DMS53 treated with DMSO at 0.1 percent for 48 hours (cell line): ENCODE measurements around the gene DAP3.
"Not testable (repeated sequence)": the region's sequence is repeated elsewhere in the genome, so short reads cannot be mapped to it uniquely, and the experiment has no call there.

Source experiments
- DNase-seq: peaks from one replicate; lab custom pipeline; 2025; ENCODE audit not compliant: unreplicated experiment; lab: John Stamatoyannopoulos, UW

Gene DAP3

GRCh38 chr1:155715777-155716176 is 26.9 kb downstream of the DAP3 start:
- no peak for DNase-seq

- DNase-seq = no peak
Measured at GRCh38 chr1:155717041-155717440, 28.1 kb downstream of the DAP3 start.

- not testable (repeated sequence) for DNase-seq
Measured at GRCh38 chr1:155718524-155719115, 29.7 kb downstream of the DAP3 start.

GRCh38 chr1:155719703-155720102 is 30.8 kb downstream of the DAP3 start:
- DNase-seq = no peak

GRCh38 chr1:155725142-155725541 is 36.3 kb downstream of the DAP3 start:
- no peak for DNase-seq

- no peak for DNase-seq
Measured at GRCh38 chr1:155729031-155729898, 40.4 kb downstream of the DAP3 start.

- no peak for DNase-seq
Measured at GRCh38 chr1:155740995-155741394, 52.1 kb downstream of the DAP3 start.

- no peak for DNase-seq
Measured at GRCh38 chr1:155741908-155742307, 53.0 kb downstream of the DAP3 start.

GRCh38 chr1:155744711-155745283 is 55.9 kb downstream of the DAP3 start:
- no peak for DNase-seq

GRCh38 chr1:155745284-155746228 is 56.7 kb downstream of the DAP3 start:
- peak; percentile 93 for DNase-seq

- not testable (repeated sequence) for DNase-seq
Measured at GRCh38 chr1:155747586-155747985, 58.7 kb downstream of the DAP3 start.

- not testable (repeated sequence) for DNase-seq
Measured at GRCh38 chr1:155748141-155748540, 59.2 kb downstream of the DAP3 start.

GRCh38 chr1:155759017-155759416 is 70.1 kb downstream of the DAP3 start:
- not testable (repeated sequence) for DNase-seq

GRCh38 chr1:155759966-155760630 is 71.2 kb downstream of the DAP3 start:
- no peak for DNase-seq

- no peak for DNase-seq
Measured at GRCh38 chr1:155760751-155761475, 72.0 kb downstream of the DAP3 start.

GRCh38 chr1:155761736-155762405 is 73.0 kb downstream of the DAP3 start:
- DNase-seq = no peak

GRCh38 chr1:155763090-155763815 is 74.4 kb downstream of the DAP3 start:
- DNase-seq = not testable (repeated sequence)

- not testable (repeated sequence) for DNase-seq
Measured at GRCh38 chr1:155763989-155764388, 75.1 kb downstream of the DAP3 start.
